Epithelial cell of umbilical artery (primary cell): Measurements from ENCODE around the gene BIRC6. TPM values are rescaled to one million over a fixed set of nuclear protein-coding genes. Genes with fewer than 3 reads are reported as not detected.

ENCODE experiments used
- total RNA-seq: library from RNA; depleted of rRNA; stranded (reverse); fragments of >200 nt; gene quantifications from 2 replicates; pipeline ENCODE4 v1.2.3, GENCODE V29; 2014

BIRC6 gene, protein sequence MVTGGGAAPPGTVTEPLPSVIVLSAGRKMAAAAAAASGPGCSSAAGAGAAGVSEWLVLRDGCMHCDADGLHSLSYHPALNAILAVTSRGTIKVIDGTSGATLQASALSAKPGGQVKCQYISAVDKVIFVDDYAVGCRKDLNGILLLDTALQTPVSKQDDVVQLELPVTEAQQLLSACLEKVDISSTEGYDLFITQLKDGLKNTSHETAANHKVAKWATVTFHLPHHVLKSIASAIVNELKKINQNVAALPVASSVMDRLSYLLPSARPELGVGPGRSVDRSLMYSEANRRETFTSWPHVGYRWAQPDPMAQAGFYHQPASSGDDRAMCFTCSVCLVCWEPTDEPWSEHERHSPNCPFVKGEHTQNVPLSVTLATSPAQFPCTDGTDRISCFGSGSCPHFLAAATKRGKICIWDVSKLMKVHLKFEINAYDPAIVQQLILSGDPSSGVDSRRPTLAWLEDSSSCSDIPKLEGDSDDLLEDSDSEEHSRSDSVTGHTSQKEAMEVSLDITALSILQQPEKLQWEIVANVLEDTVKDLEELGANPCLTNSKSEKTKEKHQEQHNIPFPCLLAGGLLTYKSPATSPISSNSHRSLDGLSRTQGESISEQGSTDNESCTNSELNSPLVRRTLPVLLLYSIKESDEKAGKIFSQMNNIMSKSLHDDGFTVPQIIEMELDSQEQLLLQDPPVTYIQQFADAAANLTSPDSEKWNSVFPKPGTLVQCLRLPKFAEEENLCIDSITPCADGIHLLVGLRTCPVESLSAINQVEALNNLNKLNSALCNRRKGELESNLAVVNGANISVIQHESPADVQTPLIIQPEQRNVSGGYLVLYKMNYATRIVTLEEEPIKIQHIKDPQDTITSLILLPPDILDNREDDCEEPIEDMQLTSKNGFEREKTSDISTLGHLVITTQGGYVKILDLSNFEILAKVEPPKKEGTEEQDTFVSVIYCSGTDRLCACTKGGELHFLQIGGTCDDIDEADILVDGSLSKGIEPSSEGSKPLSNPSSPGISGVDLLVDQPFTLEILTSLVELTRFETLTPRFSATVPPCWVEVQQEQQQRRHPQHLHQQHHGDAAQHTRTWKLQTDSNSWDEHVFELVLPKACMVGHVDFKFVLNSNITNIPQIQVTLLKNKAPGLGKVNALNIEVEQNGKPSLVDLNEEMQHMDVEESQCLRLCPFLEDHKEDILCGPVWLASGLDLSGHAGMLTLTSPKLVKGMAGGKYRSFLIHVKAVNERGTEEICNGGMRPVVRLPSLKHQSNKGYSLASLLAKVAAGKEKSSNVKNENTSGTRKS (N-terminal part only)
- 98.7 and 105 TPM in 2 replicates for total RNA-seq

DNA sequence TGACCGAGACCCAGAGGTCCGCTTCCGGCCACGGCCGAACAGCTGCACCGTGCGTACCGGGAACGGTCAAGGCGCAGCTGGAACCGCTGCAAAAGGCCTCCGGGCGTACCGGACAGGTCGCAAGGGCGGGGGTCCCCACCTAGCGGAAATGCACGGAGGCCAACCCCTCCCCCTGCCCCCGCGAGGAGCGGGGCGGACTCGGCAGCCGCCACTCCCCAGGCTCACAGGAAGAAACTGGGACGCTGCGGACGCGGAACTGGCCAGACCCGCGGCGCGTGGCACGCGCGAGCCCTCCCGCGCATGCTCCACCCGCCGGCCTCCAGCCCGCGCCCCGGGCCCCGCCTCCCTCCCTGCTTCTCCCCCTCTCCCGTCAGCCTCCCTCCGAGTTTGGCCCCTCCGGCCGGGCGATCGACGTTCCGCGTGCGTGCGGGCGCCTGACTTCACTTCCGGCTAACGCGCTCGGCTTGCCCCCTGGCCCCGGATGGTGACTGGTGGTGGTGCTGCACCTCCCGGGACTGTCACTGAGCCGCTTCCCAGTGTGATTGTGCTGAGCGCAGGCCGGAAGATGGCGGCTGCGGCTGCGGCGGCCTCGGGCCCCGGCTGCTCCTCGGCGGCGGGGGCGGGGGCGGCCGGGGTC is at the start of gene BIRC6:
Gene BIRC6 (plus strand): TSS at position 343 of the 637 bp plus-strand sequence. CDS start 139 bp downstream, at position 482.

GRCh38 chr2:32627814-32628579 is 271.2 kb downstream of the BIRC6 start, which contains the start of gene TTC27:
Gene TTC27, plus strand, starts transcription at chr2:32628050. Its CDS starts 243 bp downstream, at chr2:32628293.

Other genes starting within 250 kb of the BIRC6 start
- gene SLC30A6, start 191.2 kb upstream of the BIRC6 start, total RNA-seq = 17.5 and 22.5 TPM in 2 replicates
- not detected in 2 replicates for gene NLRC4, start 92.1 kb upstream of the BIRC6 start, total RNA-seq
- 16.2 and 29.2 TPM in 2 replicates for gene YIPF4, start 79.1 kb upstream of the BIRC6 start, total RNA-seq